KOPT-K1 (cell line): Measurements from ENCODE around the gene KCNJ3.
"Not testable (repeated sequence)": the region's sequence is repeated elsewhere in the genome, so short reads cannot be mapped to it uniquely, and the experiment has no call there.

ENCODE experiments used
- H3K27ac ChIP-seq: fragments of 200-600 bp; sonication (generic); 2 replicates; pipeline ENCODE4 v1.5.1; 2016; ENCODE audit warnings: antibody characterized with exemption, mild to moderate bottlenecking, low read depth, low read length; ENCODE audit not compliant: poor library complexity, severe bottlenecking
- H3K36me3 ChIP-seq: fragments of 200-600 bp; sonication (generic); 2 replicates; pipeline ENCODE4 v1.5.1; 2017; ENCODE audit warnings: antibody characterized with exemption, mild to moderate bottlenecking, low read length, moderate library complexity; ENCODE audit not compliant: insufficient read depth
- H3K9me3 ChIP-seq: fragments of 200-600 bp; sonication (generic); 2 replicates; pipeline ENCODE4 v1.5.1; 2017; ENCODE audit warnings: antibody characterized with exemption, low read length, mild to moderate bottlenecking; ENCODE audit not compliant: insufficient read depth, poor library complexity, severe bottlenecking

Gene KCNJ3

DNA sequence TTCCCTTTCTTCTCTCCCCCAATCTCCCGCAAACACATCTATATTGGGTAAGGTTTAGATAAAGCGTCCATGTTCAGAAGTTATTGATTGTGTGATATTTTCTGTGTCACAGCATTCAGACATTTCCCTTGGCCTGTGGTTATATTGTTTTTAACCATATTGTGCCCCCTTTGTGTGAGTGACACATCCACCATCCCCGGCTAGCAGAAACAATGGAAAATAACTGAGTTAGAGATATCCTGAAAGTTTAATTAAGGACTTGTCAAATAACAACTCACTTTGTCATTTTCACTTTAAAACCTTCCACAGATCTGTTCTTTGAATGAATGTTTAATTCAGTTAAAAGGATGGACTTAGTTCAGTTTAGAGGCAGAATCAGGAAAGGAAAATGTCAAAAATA lies 151.0 kb downstream of the KCNJ3 start:
- H3K36me3 ChIP-seq: no peaks in the 10 kb centered on the region
- no peak overlapping the region for H3K27ac ChIP-seq
- H3K9me3 ChIP-seq: no peaks in the 10 kb centered on the region

DNA sequence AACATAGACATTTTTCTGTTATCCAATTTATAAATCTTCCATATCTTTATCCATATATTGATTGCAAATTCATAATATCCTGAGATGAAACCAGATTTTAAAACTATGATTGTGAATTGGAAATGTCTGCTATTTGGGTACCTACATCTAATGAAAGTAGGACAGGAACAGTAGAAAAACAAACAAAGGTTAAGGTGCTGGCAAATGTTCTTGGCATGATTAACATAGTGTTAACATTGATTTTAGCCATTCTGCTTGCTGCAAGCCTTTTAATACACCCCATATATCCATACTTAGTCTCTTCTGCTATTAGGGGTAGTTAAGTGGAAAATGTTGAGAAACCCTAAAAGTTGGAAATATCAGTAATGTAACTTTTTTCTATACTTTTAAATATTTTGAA lies 152.0 kb downstream of the KCNJ3 start:
- Histone ChIP-seq H3K36me3 (no peaks in the 10 kb centered on the region), H3K9me3 (no peaks in the 10 kb centered on the region), H3K27ac (no peak overlapping the region)

DNA sequence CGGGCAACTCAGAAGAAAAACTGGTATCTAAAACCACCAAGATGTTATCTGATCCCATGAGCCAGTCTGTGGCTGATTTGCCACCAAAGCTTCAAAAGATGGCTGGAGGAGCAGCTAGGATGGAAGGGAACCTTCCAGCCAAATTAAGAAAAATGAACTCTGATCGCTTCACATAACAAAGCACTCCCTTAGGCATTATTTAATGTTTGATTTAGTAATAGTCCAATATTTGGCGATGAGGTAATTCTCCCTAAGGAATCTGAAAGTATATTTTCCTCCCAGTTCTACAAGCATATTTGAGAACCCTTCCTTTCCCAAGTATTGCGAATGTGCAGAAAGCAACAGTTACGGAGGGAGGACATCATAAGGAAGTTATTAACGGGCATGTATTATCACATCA lies 156.6 kb downstream of the KCNJ3 start:
- no peaks in the 10 kb centered on the region for H3K9me3 ChIP-seq
- H3K36me3 ChIP-seq: no peaks in the 10 kb centered on the region
- no peak overlapping the region for H3K27ac ChIP-seq

- not testable (repeated sequence) for H3K36me3 ChIP-seq, H3K9me3 ChIP-seq
Measured at GRCh38 chr2:154867151-154867550, 168.7 kb downstream of the KCNJ3 start.

DNA sequence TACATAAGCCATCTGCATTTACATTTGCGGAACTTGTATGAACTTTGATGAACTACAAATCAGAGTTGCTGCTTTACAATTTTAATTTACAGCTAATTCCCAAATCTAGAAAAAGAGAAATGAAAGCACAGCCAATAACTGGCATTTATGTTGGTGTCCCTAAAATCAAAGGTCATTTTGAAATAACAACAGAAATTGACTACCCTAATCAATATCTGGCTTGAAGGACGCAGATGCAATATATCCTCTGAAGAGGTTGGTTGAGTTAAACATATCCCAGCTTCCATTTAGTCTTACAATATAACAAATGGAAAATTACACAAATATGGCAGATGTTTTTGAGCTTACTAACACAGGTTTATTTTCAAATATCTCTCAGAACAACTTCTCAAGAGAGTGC lies 177.5 kb downstream of the KCNJ3 start:
- Histone ChIP-seq H3K36me3 (no peaks in the 10 kb centered on the region), H3K27ac (no peak overlapping the region), H3K9me3 (no peaks in the 10 kb centered on the region)

More at GRCh38 chr2:154867151-154867550, 168.7 kb downstream of the KCNJ3 start:
- H3K27ac ChIP-seq: not testable (repeated sequence)

- Histone ChIP-seq H3K9me3 (no peaks in the 10 kb centered on the region), H3K36me3 (no peaks in the 10 kb centered on the region), H3K27ac (no peak overlapping the region)
Measured at GRCh38 chr2:154882725-154883124, 184.2 kb downstream of the KCNJ3 start.

GRCh38 chr2:154886316-154886715 lies 187.8 kb downstream of the KCNJ3 start:
- Histone ChIP-seq H3K9me3 (no peaks in the 10 kb centered on the region), H3K36me3 (no peaks in the 10 kb centered on the region), H3K27ac (no peak overlapping the region)

DNA sequence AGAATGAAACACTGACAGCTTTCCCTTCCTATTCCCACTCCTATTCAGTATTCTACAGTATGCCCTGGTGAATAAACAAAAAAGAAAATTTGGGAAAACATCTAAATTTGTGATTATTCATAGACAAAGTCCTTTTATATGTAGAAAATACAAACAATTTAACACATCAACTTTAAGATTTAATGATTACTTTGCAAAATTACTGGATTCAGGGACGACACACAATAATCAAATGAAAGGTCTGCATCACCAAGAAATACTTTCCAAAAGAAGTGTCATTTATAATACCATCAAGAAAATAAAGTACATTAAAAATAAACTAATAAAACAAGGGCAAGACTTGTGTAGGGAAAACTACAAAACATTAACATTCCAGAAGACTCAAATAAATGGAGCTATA lies 199.8 kb downstream of the KCNJ3 start:
- no peaks in the 10 kb centered on the region for H3K36me3 ChIP-seq
- H3K9me3 ChIP-seq: no peaks in the 10 kb centered on the region
- H3K27ac ChIP-seq: no peak overlapping the region

- Histone ChIP-seq H3K36me3 (no peaks in the 10 kb centered on the region), H3K9me3 (no peaks in the 10 kb centered on the region), H3K27ac (no peak overlapping the region)
Measured at GRCh38 chr2:154901063-154901462, 202.6 kb downstream of the KCNJ3 start.
